ENCODE measurements around the gene RAB8B.
A peak's percentile ranks its signal among the peaks of the same experiment; 100 is the strongest.
"Not testable (repeated sequence)": the region's sequence is repeated elsewhere in the genome, so short reads cannot be mapped to it uniquely, and the experiment has no call there.

RAB8B gene

DNA sequence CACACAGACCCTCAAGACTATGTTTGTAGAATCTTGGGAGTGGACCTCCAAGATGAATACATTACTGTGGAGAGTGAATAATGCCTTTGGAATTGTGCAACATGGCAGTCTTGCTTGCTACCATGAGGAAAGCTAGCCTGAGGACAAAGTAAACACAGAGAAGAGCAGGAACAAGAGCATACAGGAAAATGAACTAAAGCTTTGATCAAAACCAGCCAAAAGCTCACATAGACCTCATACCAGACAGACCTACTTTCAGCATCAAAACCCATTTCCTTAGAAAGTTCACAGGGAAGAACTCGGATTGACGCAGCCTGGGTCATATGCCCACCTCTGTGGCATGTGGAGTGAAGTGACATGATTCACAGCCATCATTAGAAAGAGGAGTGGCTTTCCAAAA is 3.3 kb upstream of the RAB8B start:
- DNase-seq, result no peak

DNA sequence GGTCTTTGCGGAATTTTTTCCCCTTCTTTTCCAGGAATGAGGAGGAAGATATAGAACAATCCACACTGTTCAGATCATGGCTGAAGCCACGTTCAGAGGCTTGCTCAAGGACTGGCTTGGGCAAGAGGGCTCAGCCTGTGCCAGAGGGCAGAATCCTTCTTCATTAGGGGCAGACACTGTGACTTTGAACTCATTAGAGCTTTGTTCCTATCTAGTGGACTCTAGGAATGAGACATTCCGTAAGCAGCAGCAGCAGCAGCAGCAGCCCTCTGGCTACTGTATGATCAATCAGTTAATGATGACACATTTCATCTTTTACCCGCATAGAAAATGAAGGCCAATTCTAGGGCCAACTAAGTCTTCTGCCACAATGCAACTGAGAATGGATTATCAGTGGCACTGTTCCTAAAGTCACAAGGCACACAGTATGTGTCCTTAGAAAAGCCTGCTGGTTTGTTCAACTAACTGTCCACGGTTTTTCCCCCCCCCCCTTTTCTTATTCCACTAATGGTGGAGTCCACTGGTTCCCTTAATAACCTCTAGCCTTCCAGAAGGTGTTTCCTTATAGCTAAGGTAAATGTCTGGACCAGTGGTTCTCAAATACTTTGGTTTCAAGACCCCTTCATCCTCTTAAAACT is 1.7 kb upstream of the RAB8B start:
- no peak for DNase-seq

DNA sequence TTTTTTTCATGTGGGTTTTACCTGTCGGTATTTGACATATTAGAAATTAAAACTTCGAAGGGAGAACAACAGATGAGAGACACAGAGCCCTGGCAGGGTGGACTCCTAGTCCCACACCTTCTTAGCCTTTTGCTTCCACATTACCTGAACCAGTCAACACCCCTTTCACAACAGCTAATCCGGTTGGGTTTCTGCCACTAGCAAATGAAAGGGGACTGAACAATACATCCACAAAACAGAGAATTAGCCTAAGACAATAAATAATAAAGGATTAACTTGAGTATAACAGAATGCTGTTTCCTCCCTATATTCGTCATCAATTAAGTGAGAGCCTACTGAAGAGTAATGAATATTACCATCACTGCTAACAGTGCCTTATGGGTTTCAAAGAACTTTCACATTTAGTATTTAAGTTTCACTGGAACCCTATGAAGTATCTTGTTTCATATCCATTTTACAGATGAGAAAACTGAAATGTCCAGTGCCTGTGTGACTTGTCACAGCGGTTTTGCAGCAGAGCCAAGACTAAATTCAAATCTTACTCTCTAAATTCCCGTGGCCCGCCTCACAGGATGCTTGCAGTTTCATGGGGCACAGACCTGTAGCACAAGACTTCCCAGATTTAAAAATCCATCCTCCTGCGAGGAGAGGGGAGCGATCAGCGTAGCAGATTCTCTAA is 1.0 kb upstream of the RAB8B start:
- DNase-seq, result no peak

DNA sequence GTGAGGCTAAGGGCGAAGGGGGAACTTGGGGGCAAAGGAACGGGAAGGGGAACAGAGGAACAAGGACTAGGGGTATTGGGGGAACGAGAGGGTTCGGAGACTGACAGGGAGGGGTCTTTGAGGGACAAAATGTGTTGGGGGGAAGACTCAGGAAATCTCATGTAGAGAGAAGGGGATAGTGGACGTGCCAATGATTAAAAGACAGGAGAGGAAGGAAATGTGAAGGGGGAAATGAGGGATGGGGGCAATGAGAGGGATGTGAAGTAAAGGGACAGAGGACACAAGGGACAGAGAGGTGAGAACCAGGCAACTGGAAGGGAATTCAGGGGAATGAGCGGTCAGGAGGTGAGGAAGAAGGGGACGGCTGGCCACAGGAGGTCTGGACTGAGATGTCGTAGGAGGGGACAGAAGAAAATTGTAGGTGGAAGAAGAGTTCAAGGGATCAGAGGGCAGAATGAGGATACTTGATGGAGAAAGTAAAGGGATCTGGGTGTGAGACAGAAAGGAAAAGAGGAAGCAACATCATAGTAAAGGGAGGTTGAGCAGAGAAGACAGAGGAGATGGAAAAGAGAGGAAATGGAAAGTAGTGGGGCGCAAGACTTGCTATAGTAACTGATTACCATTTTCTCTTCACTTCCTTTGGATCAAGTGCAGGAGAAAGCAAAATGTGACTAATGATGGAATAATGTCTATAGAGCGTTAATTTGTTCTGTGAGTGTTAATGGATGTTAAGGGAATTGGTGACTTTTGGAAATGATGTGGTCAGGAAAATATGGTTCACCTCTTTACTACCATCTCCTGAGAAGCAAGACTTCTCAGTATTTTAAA is 749 bp downstream of the RAB8B start:
- DNase-seq, result peak; percentile 76

DNA sequence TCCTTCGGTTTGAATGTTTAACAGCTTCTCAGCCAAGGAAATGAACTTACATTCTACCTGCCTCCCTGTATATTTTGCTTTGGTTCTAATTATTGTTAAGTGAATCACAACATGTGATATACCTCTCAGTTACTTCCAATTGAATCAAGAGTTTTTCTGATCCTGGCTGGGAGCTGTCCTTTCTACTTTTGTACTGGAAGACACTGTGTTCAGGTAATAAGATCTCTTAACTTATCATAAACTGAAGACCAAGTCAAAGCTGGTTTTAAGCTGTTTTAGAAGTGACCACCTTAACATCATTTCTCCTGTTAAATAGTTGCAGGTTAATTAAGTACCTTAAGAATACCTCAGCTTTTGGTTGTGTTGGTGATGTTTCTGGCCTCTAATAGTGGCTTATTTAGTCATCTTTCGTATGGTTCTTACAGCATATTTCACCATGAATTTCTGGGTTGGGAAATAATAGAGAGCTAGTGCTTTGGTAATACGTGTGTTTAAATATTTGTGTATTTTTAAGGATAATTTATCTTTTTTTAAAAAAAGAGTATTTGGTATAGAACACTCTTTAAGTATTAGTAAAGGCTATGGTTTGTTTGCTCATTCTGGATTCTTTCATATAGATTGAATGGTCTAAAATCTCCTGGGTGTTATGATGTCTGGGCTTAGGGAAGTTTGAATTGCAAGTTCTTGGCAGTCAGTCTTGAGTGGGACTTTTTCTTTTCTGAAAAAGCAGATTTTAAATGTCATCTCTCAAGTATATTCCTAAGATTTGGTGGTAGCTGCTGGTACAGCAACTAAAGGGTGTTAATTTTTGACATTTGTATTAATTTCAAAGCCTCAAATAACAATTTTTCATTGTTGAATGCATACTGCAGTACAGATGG is 1.6 kb downstream of the RAB8B start:
- no peak for DNase-seq

DNA sequence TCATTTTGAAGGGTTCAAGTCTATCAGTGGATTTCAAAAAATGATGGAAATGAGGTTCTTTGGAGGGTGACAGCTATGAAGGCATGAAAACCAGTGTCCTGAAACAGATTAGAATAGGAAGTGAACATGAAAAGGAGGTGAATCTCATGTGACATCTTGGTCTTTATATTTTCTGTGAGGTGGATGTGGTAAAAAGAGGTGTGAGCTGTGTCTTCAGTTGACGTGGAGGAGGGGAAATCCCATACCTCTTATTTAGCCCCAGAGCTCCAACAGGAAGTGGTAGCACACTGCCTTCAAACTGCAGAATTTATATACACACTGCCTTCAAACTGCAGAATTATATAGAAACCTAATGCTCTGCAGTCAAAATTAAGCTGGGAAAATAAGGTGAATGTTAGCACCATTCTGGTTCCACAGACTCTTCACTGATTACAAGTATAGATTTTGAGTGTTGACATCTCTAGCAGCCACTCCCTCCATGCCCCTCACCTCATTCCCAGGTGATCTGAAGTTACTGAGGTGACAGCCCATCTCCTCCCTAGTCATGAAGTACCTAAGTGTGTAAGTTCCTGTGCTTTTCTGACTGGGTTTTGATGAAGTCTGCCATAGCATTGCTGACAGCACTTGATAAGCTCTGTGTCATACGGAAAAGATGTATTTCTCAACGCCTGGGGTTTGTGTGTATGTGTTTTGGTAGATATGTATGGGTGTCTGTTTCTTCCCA is 2.7 kb downstream of the RAB8B start:
- DNase-seq, result no peak

DNA sequence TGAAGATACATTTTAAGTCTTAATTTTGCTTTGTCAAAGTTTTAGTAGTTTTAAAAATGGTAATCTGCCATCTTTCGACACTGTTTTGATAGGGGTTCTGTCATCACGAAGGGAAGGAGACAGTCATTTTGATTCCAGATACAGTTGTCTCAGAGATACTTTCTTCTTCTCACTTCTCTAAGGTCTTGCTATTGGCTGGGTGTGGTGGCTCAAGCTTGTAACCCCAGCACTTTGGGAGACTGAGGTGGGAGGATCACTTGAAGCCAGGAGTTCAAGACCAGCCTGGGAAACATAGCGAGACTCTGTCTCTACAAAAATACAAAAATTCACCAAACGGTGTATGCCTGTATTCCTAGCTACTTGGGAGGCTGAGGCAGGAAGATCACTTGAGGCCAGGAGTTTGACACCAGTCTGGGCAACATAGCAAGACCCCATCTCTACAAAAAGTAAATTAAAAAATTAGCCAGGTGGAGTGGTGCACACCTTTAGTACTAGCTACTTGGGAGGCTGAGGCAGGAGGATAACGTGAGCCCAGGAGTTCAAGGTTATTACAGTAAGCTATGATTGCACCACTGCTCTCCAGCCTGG is 3.3 kb downstream of the RAB8B start:
- no peak for DNase-seq

DNA sequence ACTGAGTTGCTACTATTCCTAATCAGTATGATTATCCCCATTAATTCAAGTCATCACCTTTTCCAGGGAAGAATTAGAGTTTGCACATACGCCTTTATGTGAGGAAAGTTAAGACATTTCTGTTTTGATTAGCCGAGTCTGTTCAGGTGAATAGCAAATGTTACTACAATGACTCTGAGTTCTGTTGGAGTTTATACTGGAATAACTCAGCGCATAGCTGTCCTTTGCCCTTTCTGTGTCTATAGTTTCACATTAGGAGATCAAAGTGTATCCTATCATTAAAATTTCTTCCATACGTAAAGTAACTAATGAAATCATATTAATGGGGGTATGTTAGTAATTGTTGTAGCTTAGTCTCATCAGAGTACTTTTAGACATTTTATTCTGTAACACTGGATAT is 4.9 kb downstream of the RAB8B start:
- no peak for DNase-seq

DNA sequence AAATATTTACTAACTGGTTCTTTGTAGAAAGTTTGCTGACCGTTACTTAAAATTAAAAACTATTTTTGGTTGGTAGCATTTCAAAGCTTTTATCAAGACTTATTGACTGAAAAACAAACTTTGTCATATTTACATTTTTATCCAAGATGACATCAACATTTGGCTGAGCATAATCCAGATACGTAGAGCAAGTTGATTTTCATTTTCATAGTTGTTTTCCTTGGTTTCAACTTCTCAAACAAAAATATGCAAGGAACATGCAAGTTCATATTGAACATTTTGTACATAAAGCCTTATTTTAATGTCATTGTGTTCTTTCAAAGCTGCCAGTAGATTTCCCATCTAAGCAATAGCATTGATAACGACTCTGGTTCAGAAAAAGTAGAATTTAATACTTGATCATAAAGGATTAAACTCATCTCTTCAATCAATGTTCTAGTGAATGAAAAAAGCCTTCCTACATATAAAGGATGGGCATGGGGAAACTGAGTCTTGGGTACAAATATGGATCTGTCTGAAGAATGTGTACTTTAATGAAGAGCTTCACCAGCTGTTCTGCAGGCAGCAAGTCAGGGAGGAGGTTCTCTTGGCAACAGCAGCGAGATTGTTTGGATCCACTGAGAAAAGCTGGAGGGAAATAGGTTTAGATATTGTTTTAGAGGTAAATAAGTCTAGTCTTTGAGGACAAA is 5.6 kb downstream of the RAB8B start:
- no peak for DNase-seq

DNA sequence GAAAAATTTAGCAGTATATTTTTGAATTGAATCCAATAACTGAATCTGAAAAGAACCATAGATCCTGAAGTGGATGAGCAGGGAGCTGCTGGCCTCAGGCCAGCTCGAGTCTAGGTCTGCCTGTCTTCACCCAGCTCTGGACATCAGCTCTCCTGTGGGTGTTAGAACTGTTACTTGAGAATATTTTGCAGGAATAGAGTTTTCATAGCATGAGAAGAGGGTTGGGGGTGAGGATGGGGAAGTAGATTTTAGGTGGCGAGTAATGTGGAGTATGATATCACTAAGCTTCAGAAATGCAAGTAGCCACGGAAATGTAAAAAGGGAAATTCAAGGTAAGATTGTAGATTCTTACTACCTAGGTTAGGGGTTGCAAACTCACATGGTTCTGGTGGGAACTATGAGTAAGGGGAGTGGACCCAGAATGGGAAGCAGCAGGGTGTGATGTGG is 6.2 kb downstream of the RAB8B start:
- peak; percentile 10 for DNase-seq

DNA sequence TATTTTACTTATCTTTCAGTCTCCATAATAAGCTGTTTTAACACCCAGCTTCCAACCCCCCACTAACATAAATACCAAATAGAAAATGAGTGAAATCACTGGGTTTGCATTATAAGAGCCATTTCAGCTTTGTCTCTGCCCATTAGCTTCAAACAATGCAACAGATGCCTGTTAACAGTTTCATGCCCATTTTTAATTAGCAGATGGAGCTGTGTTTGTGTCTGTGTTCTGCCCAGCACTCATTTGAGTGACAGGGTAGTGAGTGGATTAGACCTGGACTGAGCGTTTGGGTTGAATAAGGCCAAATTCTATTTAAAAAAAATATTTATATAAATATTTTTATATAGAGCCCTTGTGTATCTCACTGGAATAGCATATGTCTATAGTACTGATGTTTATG is 7.4 kb downstream of the RAB8B start:
- no peak for DNase-seq

DNA sequence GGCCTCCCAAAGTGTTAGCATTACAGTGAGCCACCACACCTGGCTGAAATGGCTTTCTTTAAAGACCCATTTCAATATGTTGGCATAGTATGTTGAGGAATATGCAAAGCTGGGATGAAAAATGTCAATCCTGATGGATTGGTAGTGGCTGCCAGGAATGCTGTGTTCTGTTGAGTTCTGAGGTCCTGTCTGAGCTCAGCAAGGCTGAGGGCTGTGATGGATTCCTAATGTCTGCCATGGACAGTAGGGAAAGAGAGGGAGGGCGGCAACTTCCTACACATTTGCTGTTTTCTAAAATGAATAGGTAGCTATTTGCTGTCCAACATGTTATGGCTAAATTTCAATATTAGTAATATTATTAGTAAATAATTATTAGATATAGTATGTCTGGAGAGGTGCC is 8.2 kb downstream of the RAB8B start:
- no peak for DNase-seq

DNA sequence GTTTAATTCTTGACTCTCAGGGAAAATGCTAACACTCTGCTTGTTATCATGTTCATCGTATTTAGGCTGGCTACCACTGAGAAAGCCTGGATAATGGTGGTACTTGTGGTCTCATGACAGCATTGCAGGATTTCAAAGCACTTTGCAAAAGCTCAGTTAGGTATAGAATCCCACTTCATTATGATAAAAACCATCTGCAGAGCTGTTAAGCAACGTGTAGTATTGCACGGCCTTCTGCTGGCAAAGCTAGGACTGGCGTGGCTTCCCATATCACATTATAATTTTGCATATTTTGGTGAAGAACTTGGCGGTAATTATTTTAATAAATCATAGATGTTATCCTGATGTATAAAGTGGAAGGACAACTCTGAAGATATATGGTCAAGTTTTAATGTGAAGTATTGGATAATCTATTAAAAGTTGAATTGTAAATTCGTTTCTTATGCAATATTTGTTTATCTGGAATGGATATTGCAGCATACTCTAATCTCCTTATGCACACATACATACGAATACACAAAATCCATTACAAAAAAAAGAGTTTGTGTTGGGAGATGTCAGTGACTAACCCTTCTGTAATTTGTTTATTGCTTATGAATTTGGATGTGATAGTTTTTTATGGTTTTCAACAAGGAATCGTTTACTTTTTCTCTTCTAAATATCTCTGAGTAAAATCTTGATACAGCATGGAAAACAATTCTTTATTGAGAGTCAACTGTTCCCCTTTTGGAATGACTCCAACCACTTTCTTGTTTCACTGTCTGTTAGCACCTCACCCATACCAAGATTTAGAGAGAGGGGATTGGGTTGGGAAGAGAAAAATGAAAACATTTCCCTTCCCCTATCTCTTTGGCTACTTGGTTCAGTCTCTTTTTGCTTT is 9.2 kb downstream of the RAB8B start:
- peak; percentile 38 for DNase-seq

DNA sequence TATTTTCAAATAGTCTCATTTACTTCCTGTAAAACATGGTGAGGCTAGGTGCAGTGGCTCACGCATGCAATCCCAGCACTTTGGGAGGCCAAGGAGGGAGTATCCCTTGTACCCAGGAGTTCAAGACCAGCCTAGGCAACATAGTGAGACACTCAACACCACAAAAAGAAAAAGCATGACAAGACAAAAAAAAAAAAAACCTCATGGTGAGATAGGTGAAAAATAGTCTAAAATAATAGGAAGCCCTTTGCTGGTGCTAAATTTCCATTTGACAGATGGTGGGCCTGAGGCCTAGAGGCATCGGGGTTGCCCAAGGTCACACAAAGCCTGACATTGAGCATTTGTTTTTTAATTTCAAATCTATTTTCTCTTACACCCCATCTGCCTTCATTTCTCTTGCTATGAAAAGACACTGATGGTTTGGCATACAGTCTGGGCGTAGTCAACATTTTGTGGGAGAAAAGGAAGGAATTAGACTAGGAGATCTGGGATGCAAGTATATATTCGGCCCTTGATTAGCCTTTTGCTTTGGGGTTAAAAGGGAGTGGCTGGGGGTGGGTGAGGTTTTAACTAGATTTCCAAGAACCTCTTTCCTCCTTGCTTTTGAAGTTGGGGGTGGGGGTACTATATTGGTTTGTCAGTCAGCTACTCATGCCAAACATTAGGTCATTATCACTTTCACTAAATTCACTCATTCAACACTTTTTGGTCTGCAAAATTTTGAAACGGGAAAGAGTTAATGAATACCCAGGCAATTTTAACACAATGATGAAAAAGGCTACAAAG is 11.3 kb downstream of the RAB8B start:
- no peak for DNase-seq

DNA sequence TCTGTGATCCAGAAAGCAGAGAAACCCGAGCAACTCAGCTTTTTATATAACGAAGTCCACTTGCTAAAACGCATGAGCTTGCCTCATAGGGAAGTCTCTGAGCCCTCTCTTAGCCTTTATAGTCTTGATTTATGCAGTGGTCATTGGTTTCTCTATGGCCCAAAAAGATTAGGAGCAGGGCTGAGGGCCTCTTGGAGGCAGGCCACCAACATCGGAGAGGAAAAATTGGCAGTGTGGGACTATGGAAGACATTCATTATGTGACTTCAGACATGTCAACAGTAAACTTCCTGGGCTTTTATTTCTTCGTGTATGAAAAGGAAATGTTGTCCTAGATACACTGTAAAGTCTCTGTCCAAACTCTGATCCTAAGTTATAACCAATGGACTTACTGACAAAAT is 13.5 kb downstream of the RAB8B start:
- DNase-seq, result no peak

DNA sequence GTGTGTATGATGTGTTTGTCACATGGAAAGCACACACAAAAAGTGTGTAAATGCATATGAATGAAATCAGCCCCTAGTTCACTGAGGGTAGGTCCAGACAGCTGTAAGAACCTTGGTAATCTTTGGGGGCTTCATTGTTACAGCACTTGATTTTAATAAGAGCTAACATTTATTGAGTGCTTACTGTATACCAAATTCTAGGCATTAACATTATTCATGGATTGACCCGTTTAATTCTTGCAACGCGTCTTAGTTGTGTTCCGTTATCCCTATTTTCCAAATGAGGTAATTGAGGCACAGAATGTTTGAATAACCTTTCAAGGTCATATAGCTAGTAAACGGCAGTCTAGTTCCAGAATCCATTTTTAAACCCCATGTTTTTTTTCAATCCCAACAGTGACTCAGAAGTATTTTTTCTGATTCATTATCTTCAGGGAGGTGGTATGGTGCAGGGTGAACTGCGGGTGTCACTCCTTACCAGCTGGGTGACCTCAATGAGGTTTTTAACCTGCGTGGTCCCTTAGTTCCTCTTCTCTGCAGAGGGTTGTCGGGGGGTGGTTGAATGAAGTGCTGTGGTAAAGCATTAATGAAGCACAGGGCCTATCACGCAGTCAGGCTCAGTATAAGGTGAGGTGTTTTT is 14.2 kb downstream of the RAB8B start:
- DNase-seq, result peak; percentile 42

DNA sequence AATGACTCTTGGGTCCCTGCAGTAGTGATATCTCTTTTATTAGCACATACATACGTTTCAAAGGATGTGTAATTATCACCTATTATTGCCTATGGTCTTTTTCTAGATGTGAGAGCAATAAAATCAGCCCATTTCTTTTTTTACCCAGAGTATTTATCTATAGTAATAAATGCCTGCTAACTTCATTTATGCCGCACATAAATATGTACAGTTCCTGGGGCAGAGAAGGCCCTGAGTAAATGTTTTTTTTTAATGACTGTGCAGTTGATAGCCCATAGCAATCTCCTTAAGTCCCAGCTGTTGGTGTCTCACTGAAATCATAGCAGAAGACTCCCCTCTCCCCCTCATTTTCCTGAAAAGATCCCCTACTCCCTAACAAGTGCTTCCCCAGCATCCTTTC is 16.7 kb downstream of the RAB8B start:
- DNase-seq, result no peak

DNA sequence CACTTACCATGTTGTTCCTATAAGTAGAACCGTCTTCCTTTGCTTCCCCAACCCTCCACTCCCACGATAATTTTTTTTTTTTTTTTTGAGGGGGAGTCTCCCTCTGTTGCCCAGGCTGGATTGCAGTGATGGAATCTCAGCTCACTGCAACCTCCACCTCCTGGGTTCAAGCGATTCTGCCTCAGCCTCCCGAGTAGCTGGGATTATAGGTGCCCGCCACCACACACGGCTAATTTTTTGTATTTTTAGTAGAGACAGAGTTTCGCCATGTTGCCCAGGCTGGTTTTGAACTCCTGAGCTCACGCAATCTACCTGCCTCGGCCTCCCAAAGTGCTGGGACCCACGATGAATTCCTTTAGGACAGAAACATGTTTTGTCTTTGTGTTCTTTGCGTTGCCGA is 19.4 kb downstream of the RAB8B start:
- not testable (repeated sequence) for DNase-seq
